ENCODE results near the gene ADCY4. TPM values are rescaled to one million over a fixed set of nuclear protein-coding genes. Genes with fewer than 3 reads are reported as not detected.

The ADCY4 gene
- total and polyA plus RNA-seq, 2 of the 8 experiments (the other 6 are each of a cell fraction or from before 2014, with no cell fraction given): 0.27 to 0.35 TPM

GRCh38 chr14:24378981-24379906 lies 44.4 kb upstream of the ADCY4 start:
- Histone ChIP-seq H3K27ac (ENCODE audit: low read depth, low read length) (no peak overlapping the region), H3K23me2 (ENCODE audit: low read depth, low read length) (peaks cover 7% of the 10 kb centered on the region; the same call in 1 of the 2 replicates), H3K79me2 (ENCODE audit: control insufficient read depth in 1 of 2, insufficient read depth in 2 of 2, low read length in 2 of 2) (no peaks in the 10 kb centered on the region), H3K79me1 (ENCODE audit: low read depth, low read length) (no peaks in the 10 kb centered on the region), H4K91ac (replicated peaks; ENCODE audit: insufficient read length, low read length) (no peak overlapping the region), H4K5ac (ENCODE audit: insufficient read length, low read depth, low read length) (no peak overlapping the region), H3K4ac (replicated peaks; ENCODE audit: insufficient read length, low read depth, low read length) (no peak overlapping the region), H2BK5ac (ENCODE audit: low read depth, low read length) (no peak overlapping the region), H3K27me3 (replicated peaks in 1 of 4; ENCODE audit: control insufficient read depth in 3 of 4, extremely low read depth in 1 of 4, insufficient read depth in 3 of 4, low read length in 3 of 4) (no peaks in the 10 kb centered on the region), H3K4me3 (ENCODE audit: extremely low read depth in 1 of 4, insufficient read depth in 2 of 4, low read depth in 3 of 4, low read length in 4 of 4) (no peak overlapping the region), H2BK120ac (replicated peaks; ENCODE audit: low read depth, low read length) (no peak overlapping the region), H3K4me1 (replicated peaks in 1 of 4; ENCODE audit: control insufficient read depth in 3 of 4, insufficient read depth in 4 of 4, low read length in 3 of 4) (peaks cover 11 to 25% (median 13%) of the 10 kb centered on the region in 4 experiments), H2BK12ac (ENCODE audit: low read depth, low read length) (no peak overlapping the region), H2BK20ac (ENCODE audit: low read length) (no peak overlapping the region), H3K4me2 (ENCODE audit: insufficient read depth in 1 of 2, low read depth in 2 of 2, low read length in 2 of 2) (no peak overlapping the region), H2AK5ac (ENCODE audit: low read depth, low read length) (no peak overlapping the region), H3K9me3 (ENCODE audit: insufficient read depth in 2 of 2, low read depth in 1 of 2, low read length in 1 of 2) (no peaks in the 10 kb centered on the region), H3K18ac (ENCODE audit: extremely low read depth, low read length) (no peak overlapping the region), H2AFZ (ENCODE audit: low read length) (no peak overlapping the region), H3K9ac (replicated peaks in 1 of 4; ENCODE audit: extremely low read depth in 1 of 4, low read depth in 3 of 4, low read length in 3 of 4) (no peak overlapping the region), H3K36me3 (ENCODE audit: control insufficient read depth in 2 of 4, insufficient read depth in 4 of 4, low read length in 3 of 4) (no peaks in the 10 kb centered on the region; a peak in 1 of 8 replicates), H4K20me1 (replicated peaks in 1 of 2; ENCODE audit: control insufficient read depth in 1 of 2, insufficient read depth in 2 of 2, low read length in 2 of 2) (no peaks in the 10 kb centered on the region), H3K23ac (ENCODE audit: insufficient read length) (no peak overlapping the region), H2BK15ac (ENCODE audit: low read length) (no peak overlapping the region), H3K56ac (replicated peaks; ENCODE audit: insufficient read length, low read depth, low read length) (no peak overlapping the region), H4K8ac (ENCODE audit: extremely low read depth, insufficient read depth, low read length) (no peak overlapping the region; the same call in 1 of the 2 replicates), H3K14ac (ENCODE audit: insufficient read length) (no peak overlapping the region)
- ChIA-PET POLR2A (ENCODE audit: partially characterized antibody) (interaction anchor here (0.9 to 4.7 kb wide), 12 partner anchors 7 to 95 kb away, joined by 3 to 27 read pairs (median 4); partner anchors contain the start of genes ADCY4, KHNYN, NFATC4 and SDR39U1), CTCF (ENCODE audit: partially characterized antibody) (interaction anchor here (0.8 to 16.4 kb wide), 14 partner anchors 9 to 57 kb away, joined by 3 to 207 read pairs (median 9); partner anchors contain the start of genes ADCY4, CBLN3, KHNYN and RIPK3)
- 86% methylated on average over 6 of the region's 7 CpGs; no CpG with 5 or more reads in 1 of the 2 experiments for WGBS, 2 experiments (ENCODE audit: extremely low coverage in 1 of 2, insufficient coverage in 1 of 2, insufficient read length in 1 of 2, insufficient replicate concordance in 2 of 2, low coverage in 1 of 2, low lambda C conversion rate in 2 of 2, missing lambda C conversion rate in 1 of 2)
- DNase-seq (ENCODE audit: low read depth in 1 of 2, low spot score in 2 of 2) (no peak), FAIRE-seq (no peak)
- TF ChIP-seq RAD21 (IDR thresholded peaks at IDR 0.05 in 1 of 2, conservative IDR thresholded peaks at IDR 0.05 in 1 of 2; ENCODE audit: low read depth in 2 of 2, low read length in 2 of 2): no peak
- no peak for TF ChIP-seq POU5F1 (IDR thresholded peaks at IDR 0.05; ENCODE audit: low read depth, low read length)
- TF ChIP-seq MAX (IDR thresholded peaks at IDR 0.05): no peak
- TF ChIP-seq HDAC6 (IDR thresholded peaks at IDR 0.05; ENCODE audit: low read depth, low read length): no peak
- no peak for TF ChIP-seq TAF1 (IDR thresholded peaks at IDR 0.05; ENCODE audit: low read depth, low read length)
- no peak for TF ChIP-seq FOSL1 (IDR thresholded peaks at IDR 0.05; ENCODE audit: insufficient read depth, low read depth, low read length)
- no peak for TF ChIP-seq CREB1 (IDR thresholded peaks at IDR 0.05)
- TF ChIP-seq JUND (IDR thresholded peaks at IDR 0.05; ENCODE audit: low read length): no peak
- no peak for TF ChIP-seq EZH2 (IDR thresholded peaks at IDR 0.05; ENCODE audit: low read depth, low read length, severe bottlenecking)
- TF ChIP-seq ZNF274 (IDR thresholded peaks at IDR 0.05; ENCODE audit: borderline replicate concordance, extremely low read depth, low read length): no peak
- no peak for TF ChIP-seq NANOG (IDR thresholded peaks at IDR 0.05; ENCODE audit: insufficient read depth, low read depth, low read length, poor library complexity, severe bottlenecking)
